ENCODE measurements around the gene RAE1. TPM values are rescaled to one million over a fixed set of nuclear protein-coding genes. Genes with fewer than 3 reads are reported as not detected.

Gene RAE1
- total RNA-seq, 2 experiments from 2014 or later = 33.7 to 38.2 TPM

DNA sequence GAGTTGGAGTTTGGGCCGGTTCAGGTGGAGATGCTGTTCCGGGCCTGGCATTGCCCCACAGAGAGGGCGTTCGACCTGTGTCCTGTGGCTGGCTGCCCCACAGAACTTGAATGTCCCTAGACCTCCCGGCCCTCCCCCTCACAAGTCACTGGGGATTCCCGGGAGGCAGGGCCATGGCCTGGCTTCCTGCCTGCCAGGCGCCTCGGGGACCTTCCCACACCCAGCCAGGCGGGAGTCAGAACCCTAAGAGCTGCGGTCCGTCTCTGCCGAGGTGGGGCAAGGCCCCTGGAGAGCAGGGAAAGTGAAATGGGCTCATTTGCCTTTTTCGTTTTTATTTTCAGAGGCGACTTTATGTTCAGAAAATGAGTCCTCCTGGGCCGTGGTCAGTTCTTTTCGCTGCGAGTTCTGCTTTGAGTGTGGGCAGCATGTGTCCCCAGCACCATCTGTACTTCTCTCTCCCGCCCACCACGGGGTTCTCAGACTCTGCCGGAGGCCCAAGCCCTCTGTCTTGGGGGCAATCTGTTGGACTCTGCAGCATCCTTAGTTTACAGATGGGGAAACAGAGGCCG, 48.6 kb downstream of the RAE1 start:
- peak; percentile 85 for DNase-seq
- peak overlapping the region; percentile 96 for H3K27ac Mint-ChIP-seq
- H3K36me3 Mint-ChIP-seq = peaks cover 75% of the 10 kb centered on the region
- intact Hi-C loops (cut with micrococcal nuclease) = loop anchor here (2.0 to 10.0 kb wide), 5 partner anchors 33 to 1765 kb away; partner anchors contain the start of genes CASS4, RAB22A, RAE1 and ZNF831
- ChIA-PET POLR2A (interaction anchor here (0.9 to 4.6 kb wide), 6 partner anchors 9 to 221 kb away, joined by 3 to 43 read pairs (median 7); partner anchors contain the start of genes RBM38 and ZBP1), CTCF (interaction anchor here (0.9 to 1.9 kb wide), 4 partner anchors 9 to 96 kb away, joined by 3 to 11 read pairs (median 3); partner anchors contain the start of gene RBM38)
- peak overlapping the region; percentile 78 for H3K4me3 Mint-ChIP-seq
- peaks cover 79% of the 10 kb centered on the region for H3K4me1 Mint-ChIP-seq (ENCODE audit: low read depth)
- no peaks in the 10 kb centered on the region for H3K9me3 Mint-ChIP-seq
- no peaks in the 10 kb centered on the region for H3K27me3 Mint-ChIP-seq

DNA sequence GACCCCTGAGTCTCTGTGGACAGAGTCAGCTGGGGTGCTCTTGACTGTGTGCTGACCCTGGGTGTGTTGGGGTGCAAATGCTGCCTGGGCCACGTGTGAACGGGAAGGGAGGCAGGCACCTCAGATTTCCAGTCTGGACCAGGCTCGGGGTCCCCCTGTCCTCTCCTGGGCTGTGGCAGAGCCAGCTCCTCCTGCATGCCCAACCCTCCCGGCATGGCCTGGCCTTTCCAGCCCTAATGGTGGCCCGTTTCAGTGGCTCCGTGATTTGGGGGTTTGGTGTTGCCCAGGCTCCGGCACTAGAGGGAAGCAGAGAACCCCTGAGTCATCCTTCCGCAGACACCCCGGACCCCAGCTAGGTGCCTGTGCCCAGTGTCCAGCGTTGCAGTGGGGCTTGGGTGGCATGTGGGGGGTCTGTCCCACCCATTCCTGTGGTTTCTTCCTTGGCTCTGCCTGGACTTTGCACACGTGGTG, 49.2 kb downstream of the RAE1 start:
- Mint-ChIP-seq H3K27me3 (no peaks in the 10 kb centered on the region), H3K4me1 (ENCODE audit: low read depth) (peaks cover 74% of the 10 kb centered on the region), H3K36me3 (peaks cover 70% of the 10 kb centered on the region), H3K9me3 (no peaks in the 10 kb centered on the region), H3K27ac (peak overlapping the region; percentile 96), H3K4me3 (no peak overlapping the region)
- no peak for DNase-seq
- ChIA-PET POLR2A (interaction anchor here (1.2 to 4.6 kb wide), 2 partner anchors 10 to 220 kb away, joined by 4 to 43 read pairs; partner anchors contain the start of genes RBM38 and ZBP1), CTCF (interaction anchor here (1.0 to 1.4 kb wide), 2 partner anchors 16 to 29 kb away, joined by 3 read pairs; no protein-coding TSS in a partner anchor)
- intact Hi-C loops (cut with micrococcal nuclease) = no loop called here

DNA sequence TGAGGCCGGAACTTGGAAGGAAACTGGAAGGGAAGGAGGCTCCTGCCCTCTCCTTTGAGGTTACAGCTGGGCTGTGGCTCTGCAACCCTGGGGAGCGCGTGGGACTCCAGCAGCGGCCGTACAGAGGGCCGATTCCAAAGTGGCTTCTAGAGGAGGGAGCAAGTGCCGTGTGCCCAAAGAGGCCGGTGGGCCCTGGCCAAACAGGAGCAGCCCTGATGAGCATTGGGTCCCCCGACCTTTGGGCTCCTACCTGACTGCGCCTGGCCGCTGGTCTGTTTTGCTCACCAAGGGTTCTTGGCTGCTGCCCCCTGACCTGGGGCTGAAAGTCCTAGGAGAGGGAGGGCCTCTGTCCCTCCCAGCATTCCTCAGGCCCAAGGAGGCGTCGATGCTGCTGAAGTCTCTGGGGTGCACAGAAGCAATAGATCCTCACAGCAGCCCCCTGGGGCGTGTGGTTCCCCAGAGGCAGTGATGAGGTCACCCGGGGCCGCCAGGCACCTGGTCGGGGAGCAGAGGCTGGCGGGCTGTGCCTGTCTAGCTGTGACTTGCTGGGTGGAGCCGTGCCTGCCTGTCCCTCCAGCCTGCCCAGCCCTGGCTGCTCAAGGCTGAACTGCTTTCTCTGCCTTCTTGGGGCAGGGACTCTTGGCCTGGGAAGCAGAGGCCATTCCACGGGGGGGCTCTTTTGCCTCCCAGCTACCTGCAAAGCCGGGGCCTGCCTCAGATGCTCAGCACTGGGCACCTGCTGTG, 49.9 kb downstream of the RAE1 start:
- intact Hi-C loops (cut with micrococcal nuclease) = no loop called here
- no peaks in the 10 kb centered on the region for H3K9me3 Mint-ChIP-seq
- peaks cover 65% of the 10 kb centered on the region for H3K36me3 Mint-ChIP-seq
- no peak overlapping the region for H3K4me3 Mint-ChIP-seq
- H3K27ac Mint-ChIP-seq = peak overlapping the region; percentile 23
- ChIA-PET POLR2A (interaction anchor here (4.6 kb wide), 1 partner anchor 11 kb away, joined by 43 read pairs; the partner anchor contains the start of gene RBM38), CTCF (interaction anchor here (0.9 to 1.6 kb wide), 2 partner anchors 19 to 95 kb away, joined by 3 to 6 read pairs; no protein-coding TSS in a partner anchor)
- H3K4me1 Mint-ChIP-seq (ENCODE audit: low read depth) = peaks cover 70% of the 10 kb centered on the region
- DNase-seq = no peak
- no peaks in the 10 kb centered on the region for H3K27me3 Mint-ChIP-seq

DNA sequence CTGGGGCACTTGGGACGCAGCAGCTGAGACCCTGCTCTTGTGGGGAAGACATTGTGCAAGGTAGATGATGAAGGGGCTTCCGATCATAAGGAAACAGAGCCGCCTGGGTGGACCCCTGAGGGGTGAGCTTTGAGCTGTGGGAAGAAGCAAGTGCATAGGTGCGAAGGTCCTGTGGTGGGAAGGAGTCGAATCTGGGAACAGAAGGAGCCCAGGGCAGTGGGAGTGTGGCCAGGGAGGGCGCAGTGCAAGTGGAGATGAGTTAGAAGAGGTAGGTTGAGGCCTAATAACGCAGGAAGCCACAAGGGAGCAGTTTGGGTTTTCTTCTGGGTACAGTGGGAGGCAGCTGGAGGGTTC, 50.5 kb downstream of the RAE1 start:
- ChIA-PET POLR2A (interaction anchor here (4.6 kb wide), 1 partner anchor 11 kb away, joined by 43 read pairs; the partner anchor contains the start of gene RBM38), CTCF (interaction anchor here (0.9 to 1.6 kb wide), 2 partner anchors 20 to 94 kb away, joined by 3 to 6 read pairs; no protein-coding TSS in a partner anchor)
- peaks cover 64% of the 10 kb centered on the region for H3K4me1 Mint-ChIP-seq (ENCODE audit: low read depth)
- intact Hi-C loops (cut with micrococcal nuclease) = no loop called here
- H3K4me3 Mint-ChIP-seq = no peak overlapping the region
- H3K27ac Mint-ChIP-seq = peak overlapping the region; percentile 34
- no peaks in the 10 kb centered on the region for H3K9me3 Mint-ChIP-seq
- no peaks in the 10 kb centered on the region for H3K27me3 Mint-ChIP-seq
- no peak for DNase-seq
- peaks cover 59% of the 10 kb centered on the region for H3K36me3 Mint-ChIP-seq

DNA sequence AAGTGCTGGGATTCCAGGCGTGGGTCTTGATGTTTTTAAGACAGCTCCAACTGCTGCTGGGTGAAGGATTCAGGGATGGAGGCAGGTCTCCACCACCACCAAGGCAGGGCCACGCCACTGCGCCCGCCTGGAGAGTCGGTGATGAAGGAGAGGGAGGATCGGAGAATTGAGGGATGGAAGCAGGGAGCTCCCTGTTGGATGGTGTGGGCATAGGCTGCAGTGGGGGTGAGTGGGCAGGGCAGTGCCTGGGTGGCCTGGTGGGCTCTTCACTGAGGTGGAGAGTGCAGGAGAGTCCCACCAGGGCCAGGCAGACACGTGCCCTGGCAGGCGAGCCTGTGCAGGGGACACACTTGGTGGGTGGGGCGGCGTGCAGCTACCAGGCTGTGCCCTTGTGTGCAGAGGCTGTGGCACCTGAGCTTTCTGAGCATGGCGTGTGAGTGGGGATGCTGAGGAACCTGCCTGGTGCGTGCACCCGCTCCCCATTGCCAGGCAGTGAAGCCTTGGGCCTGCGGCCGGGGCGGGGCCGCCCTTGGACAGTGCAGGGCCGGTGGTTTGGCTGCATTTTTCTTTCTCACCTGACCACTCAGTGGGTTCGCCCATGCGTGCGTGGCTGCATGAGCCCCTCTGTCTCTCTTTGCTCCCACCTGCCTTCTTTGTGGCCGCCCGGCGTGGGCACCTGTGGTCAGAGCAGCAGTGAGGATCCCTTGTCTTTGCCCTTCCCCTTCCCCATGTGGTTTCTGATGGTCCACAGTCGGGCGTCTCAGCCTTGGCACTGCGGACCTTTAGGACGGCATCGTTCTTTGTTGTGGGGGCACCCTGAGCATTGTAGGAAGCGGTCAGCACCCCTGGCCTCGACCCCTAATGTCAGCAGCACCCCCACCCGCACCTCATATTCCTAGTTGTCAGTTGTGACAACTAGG, 51.4 kb downstream of the RAE1 start:
- intact Hi-C loops (cut with micrococcal nuclease) = no loop called here
- Mint-ChIP-seq H3K9me3 (no peaks in the 10 kb centered on the region), H3K27me3 (no peaks in the 10 kb centered on the region), H3K36me3 (peaks cover 56% of the 10 kb centered on the region), H3K4me1 (ENCODE audit: low read depth) (peaks cover 55% of the 10 kb centered on the region), H3K4me3 (no peak overlapping the region), H3K27ac (peak overlapping the region; percentile 13)
- DNase-seq = no peak
- POLR2A ChIA-PET = interaction anchor here (4.6 kb wide), 1 partner anchor 12 kb away, joined by 43 read pairs; the partner anchor contains the start of gene RBM38
- CTCF ChIA-PET = interaction anchor here (0.8 to 1.6 kb wide), 2 partner anchors 14 to 21 kb away, joined by 3 to 6 read pairs; no protein-coding TSS in a partner anchor

DNA sequence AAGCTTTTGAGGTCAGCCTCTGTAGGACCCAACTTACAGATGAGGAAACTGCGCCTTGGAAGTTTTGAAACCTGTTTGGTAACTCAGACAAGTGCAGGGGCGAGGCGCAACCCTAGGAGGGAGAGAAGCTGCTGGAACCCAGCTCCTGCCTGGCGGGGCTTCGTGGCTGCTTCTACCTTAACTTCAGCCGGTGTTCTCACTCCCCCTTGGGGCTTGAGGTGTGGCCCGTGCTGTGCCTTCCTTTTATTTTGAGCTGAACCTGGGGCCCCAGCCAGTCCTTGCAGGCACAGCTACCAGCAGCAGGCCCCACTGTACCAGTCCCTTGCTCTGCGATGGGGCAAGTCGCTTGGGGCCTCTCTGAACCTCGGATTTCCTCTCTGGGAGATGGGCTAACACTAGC, 52.2 kb downstream of the RAE1 start:
- ChIA-PET POLR2A (no interaction called here), CTCF (interaction anchor here (0.8 kb wide), 1 partner anchor 15 kb away, joined by 3 read pairs; no protein-coding TSS in a partner anchor)
- H3K36me3 Mint-ChIP-seq = peaks cover 52% of the 10 kb centered on the region
- no peak for DNase-seq
- intact Hi-C loops (cut with micrococcal nuclease) = no loop called here
- no peaks in the 10 kb centered on the region for H3K27me3 Mint-ChIP-seq
- peaks cover 47% of the 10 kb centered on the region for H3K4me1 Mint-ChIP-seq (ENCODE audit: low read depth)
- H3K9me3 Mint-ChIP-seq = no peaks in the 10 kb centered on the region
- H3K27ac Mint-ChIP-seq = no peak overlapping the region
- no peak overlapping the region for H3K4me3 Mint-ChIP-seq

DNA sequence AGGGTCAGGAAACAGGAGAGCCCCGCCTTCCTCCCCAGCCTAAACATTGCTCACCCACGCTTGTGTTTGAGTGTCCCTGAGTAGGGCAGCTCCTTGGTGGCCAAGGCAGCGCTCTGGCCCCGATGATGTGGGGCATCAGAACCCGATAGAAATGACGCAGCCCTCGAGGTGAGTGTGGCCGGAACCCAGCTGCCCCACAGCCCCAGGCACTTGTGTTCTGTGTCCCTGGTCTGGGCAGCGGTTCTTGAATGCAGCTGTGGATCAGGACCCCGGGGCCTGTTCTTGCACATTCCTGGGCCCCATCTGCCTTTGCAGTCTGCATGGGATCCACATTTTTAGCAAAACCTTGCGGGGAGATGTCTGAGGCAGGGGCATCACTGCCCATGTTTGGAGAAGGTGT, 53.0 kb downstream of the RAE1 start:
- H3K27me3 Mint-ChIP-seq = no peaks in the 10 kb centered on the region
- peaks cover 53% of the 10 kb centered on the region for H3K36me3 Mint-ChIP-seq
- ChIA-PET POLR2A (no interaction called here), CTCF (no interaction called here)
- H3K4me1 Mint-ChIP-seq (ENCODE audit: low read depth) = peaks cover 42% of the 10 kb centered on the region
- H3K9me3 Mint-ChIP-seq = no peaks in the 10 kb centered on the region
- DNase-seq = no peak
- intact Hi-C loops (cut with micrococcal nuclease) = no loop called here
- no peak overlapping the region for H3K27ac Mint-ChIP-seq
- H3K4me3 Mint-ChIP-seq = no peak overlapping the region

DNA sequence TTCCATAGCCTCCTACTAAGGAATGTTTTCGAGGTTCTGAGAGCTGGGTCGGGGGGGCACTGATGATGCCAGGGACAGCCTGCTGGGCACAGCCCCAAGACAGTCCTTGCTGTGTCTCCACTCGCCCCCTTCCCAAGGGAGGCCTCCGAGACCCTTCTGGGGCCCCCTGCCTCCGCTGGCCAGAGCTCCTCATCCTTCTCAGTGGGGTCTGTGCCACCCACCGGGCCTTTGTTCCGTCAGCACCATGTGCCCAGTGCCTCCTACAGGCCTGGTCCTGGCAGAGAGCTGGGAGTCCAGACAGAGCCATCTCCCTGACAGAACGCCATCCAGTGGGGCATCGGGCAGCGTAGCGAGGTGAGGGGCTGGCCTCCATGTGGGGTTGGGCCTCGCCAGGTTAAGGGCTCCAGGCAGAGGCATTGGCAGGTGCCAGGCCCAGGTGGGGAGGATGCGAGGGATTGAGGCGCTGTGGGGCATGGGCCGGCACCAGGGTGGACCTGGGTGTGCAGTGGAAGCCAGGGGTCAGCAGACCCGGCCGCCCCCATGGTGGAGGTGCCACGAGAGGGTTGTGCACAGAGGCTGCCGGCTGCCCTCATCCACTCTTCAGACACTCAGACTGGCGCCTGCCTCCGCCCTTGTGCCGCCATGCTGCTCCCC, 53.5 kb downstream of the RAE1 start:
- CTCF ChIA-PET = no interaction called here
- H3K27ac Mint-ChIP-seq = no peak overlapping the region
- intact Hi-C loops (cut with micrococcal nuclease) = no loop called here
- peaks cover 36% of the 10 kb centered on the region for H3K4me1 Mint-ChIP-seq (ENCODE audit: low read depth)
- H3K4me3 Mint-ChIP-seq = no peak overlapping the region
- no peaks in the 10 kb centered on the region for H3K9me3 Mint-ChIP-seq
- POLR2A ChIA-PET = no interaction called here
- no peaks in the 10 kb centered on the region for H3K27me3 Mint-ChIP-seq
- no peak for DNase-seq
- H3K36me3 Mint-ChIP-seq = peaks cover 47% of the 10 kb centered on the region

DNA sequence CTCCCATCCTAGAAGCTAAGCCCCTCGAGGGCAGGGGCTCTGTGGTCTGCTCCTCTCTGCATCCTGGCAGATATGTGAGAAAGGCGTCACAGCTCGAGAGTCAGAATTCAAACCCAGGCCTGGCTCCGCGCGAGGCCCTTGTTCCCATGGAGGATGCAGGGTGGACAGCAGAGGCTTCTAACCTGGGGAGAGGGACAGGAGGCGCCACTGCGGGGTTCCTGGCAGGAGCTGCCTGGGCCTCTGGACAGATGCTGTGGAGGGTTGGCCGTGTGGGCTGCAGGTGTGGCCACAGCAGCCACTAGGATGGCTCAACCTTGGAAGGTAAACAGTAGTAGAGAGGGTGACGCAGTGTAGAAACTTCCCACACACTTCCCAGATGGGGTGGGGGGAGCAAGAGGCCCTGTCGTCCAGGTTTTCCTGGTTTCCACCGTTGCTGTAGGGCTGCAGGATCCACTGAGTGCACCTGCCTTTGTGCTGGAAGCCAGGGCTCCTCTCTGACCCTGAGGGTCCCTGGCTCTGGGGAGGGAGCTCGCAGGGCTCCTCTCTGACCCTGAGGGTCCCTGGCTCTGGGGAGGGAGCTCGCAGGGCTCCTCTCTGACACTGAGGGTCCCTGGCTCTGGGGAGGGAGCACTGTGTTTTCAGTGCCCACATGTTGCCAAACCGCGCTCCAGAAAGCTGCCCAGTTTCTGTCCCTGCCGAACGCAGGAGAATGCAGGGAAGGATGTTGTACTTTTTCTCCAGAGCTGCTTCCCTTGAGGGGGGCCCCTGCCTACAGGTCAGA, 54.4 kb downstream of the RAE1 start:
- no peak overlapping the region for H3K4me3 Mint-ChIP-seq
- ChIA-PET POLR2A (interaction anchor here (0.7 to 1.0 kb wide), 2 partner anchors 15 to 16 kb away, joined by 3 read pairs; partner anchors contain the start of gene RBM38), CTCF (interaction anchor here (0.7 kb wide), 1 partner anchor 12 kb away, joined by 3 read pairs; no protein-coding TSS in a partner anchor)
- intact Hi-C loops (cut with micrococcal nuclease) = no loop called here
- peaks cover 28% of the 10 kb centered on the region for H3K4me1 Mint-ChIP-seq (ENCODE audit: low read depth)
- no peak for DNase-seq
- H3K9me3 Mint-ChIP-seq = no peaks in the 10 kb centered on the region
- H3K27ac Mint-ChIP-seq = no peak overlapping the region
- H3K27me3 Mint-ChIP-seq = no peaks in the 10 kb centered on the region
- H3K36me3 Mint-ChIP-seq = peaks cover 45% of the 10 kb centered on the region

DNA sequence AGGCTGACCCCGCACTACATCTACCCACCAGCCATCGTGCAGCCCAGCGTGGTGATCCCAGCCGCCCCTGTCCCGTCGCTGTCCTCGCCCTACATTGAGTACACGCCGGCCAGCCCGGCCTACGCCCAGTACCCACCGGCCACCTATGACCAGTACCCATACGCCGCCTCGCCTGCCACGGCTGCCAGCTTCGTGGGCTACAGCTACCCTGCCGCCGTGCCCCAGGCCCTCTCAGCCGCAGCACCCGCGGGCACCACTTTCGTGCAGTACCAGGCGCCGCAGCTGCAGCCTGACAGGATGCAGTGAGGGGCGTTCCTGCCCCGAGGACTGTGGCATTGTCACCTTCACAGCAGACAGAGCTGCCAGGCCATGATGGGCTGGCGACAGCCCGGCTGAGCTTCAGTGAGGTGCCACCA, 56.5 kb downstream of the RAE1 start:
- Mint-ChIP-seq H3K9me3 (no peaks in the 10 kb centered on the region), H3K27ac (no peak overlapping the region), H3K4me1 (ENCODE audit: low read depth) (peaks cover 14% of the 10 kb centered on the region), H3K27me3 (no peaks in the 10 kb centered on the region), H3K36me3 (peaks cover 27% of the 10 kb centered on the region), H3K4me3 (no peak overlapping the region)
- CTCF ChIA-PET = no interaction called here
- POLR2A ChIA-PET = no interaction called here
- intact Hi-C loops (cut with micrococcal nuclease) = no loop called here
- no peak for DNase-seq

Measured in activated CD4-positive, alpha-beta memory T cell treated with anti-CD3 and anti-CD28 coated beads for 36 hours (primary cell).